NCI-H128 (cell line): ENCODE measurements around the gene CSTB.

ENCODE experiments used
- DNase-seq: peaks from one replicate; lab custom pipeline; 2025; ENCODE audit not compliant: unreplicated experiment; lab: John Stamatoyannopoulos, UW

CSTB gene

GRCh38 chr21:43811262-43812105, 35.4 kb upstream of the CSTB start:
- DNase-seq = no peak

GRCh38 chr21:43810505-43811261, 34.6 kb upstream of the CSTB start:
- peak; percentile 68 for DNase-seq

GRCh38 chr21:43809853-43810504, 33.9 kb upstream of the CSTB start:
- no peak for DNase-seq

- no peak for DNase-seq
Observed at GRCh38 chr21:43809346-43809799, 33.3 kb upstream of the CSTB start.

GRCh38 chr21:43808832-43809251, 32.7 kb upstream of the CSTB start:
- DNase-seq = no peak

- no peak for DNase-seq
Observed at GRCh38 chr21:43808367-43808766, 32.3 kb upstream of the CSTB start.

GRCh38 chr21:43806017-43806710, 30.1 kb upstream of the CSTB start:
- no peak for DNase-seq

- DNase-seq = no peak
Observed at GRCh38 chr21:43805275-43805800, 29.2 kb upstream of the CSTB start.

- DNase-seq = no peak
Observed at GRCh38 chr21:43803558-43804300, 27.6 kb upstream of the CSTB start.

- DNase-seq = no peak
Observed at GRCh38 chr21:43802713-43803313, 26.7 kb upstream of the CSTB start.

GRCh38 chr21:43801006-43801783, 25.1 kb upstream of the CSTB start:
- no peak for DNase-seq

- DNase-seq = no peak
Observed at GRCh38 chr21:43800566-43800965, 24.5 kb upstream of the CSTB start.

- no peak for DNase-seq
Observed at GRCh38 chr21:43800124-43800523, 24.0 kb upstream of the CSTB start.

- no peak for DNase-seq
Observed at GRCh38 chr21:43799301-43799840, 23.3 kb upstream of the CSTB start.

- DNase-seq = no peak
Observed at GRCh38 chr21:43797925-43798715, 22.0 kb upstream of the CSTB start.

- no peak for DNase-seq
Observed at GRCh38 chr21:43797415-43797814, 21.3 kb upstream of the CSTB start.

GRCh38 chr21:43794857-43795256, 18.7 kb upstream of the CSTB start:
- no peak for DNase-seq

GRCh38 chr21:43794311-43794710, 18.2 kb upstream of the CSTB start:
- no peak for DNase-seq
